ENCODE data around the gene C10orf67.
"Not testable (repeated sequence)": the region's sequence is repeated elsewhere in the genome, so short reads cannot be mapped to it uniquely, and the experiment has no call there.

Gene C10orf67

DNA sequence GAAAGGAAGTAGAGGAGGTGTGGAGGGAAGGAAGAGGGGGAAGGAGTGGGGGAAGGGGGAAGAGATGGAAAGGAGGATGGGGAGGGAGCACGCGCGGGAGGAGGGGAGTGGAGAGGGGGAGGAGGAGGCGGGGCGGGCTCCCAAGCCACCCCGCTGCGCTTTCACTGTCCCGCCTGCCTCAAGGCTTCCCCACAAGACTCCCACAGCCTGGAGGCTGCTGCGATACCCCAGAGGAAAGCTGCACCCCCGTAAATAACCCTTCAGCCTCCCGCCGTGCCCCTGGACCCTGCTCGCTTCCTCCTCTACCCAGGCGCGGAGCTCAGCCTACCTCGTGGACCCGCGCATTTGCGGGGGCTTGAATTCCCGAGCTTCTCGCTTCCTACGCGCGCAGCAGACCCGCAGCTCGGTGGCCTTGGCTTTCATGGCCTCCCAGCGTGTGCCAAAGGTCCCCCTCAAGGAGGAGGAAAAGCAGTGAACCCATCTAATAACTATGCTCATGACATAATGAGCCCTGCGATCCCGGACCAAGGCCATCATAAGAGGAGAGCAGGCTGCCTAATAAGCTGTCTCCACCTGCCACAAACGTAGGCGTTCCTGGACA, at the start of gene C10orf67:
Gene C10orf67 (minus strand): TSS at position 557 of the 601 bp plus-strand sequence. CDS start 23 bp downstream, at position 534.
- Histone ChIP-seq H4K20me1 (no peaks in the 10 kb centered on the region), H3K9me3 (peaks cover 6% of the 10 kb centered on the region), H3K9ac (no peak within 1 kb of the TSS), H3K4me2 (no peak within 1 kb of the TSS), H3K36me3 (no peaks in the 10 kb centered on the region), H3K4me3 (no peak within 1 kb of the TSS), H3K27ac (no peak within 1 kb of the TSS), H3K27me3 (no peaks in the 10 kb centered on the region), H3K4me1 (peaks cover 9% of the 10 kb centered on the region; the same call in 1 of the 2 replicates)
- no peak for TF ChIP-seq Cebpa-rat (IDR thresholded peaks at IDR 0.05)

DNA sequence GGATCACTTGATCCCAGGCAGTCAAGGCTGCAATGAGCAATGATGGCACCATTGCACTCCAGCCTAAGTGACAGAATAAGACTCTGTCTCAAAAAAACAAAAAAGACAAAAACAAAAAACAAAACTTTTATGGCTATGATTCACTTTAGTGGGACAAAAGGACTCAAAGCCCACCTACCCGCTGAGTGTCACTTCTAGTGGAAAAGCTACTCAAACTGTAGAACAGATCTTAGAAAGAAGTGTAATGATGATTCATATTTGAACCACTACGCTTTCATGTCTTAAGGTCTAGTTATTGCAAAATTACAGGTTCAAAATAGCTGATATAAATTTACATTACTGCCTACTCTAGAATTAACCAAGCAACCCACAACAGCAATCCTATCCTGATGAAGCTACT, 47.2 kb upstream of the C10orf67 start:
- Histone ChIP-seq H3K9ac (no peak overlapping the region), H3K27ac (no peak overlapping the region), H3K9me3 (no peaks in the 10 kb centered on the region), H3K4me3 (no peak overlapping the region), H3K4me1 (no peaks in the 10 kb centered on the region), H3K4me2 (no peak overlapping the region), H4K20me1 (no peaks in the 10 kb centered on the region), H3K36me3 (no peaks in the 10 kb centered on the region), H3K27me3 (no peaks in the 10 kb centered on the region)
- TF ChIP-seq Cebpa-rat (IDR thresholded peaks at IDR 0.05), result no peak

DNA sequence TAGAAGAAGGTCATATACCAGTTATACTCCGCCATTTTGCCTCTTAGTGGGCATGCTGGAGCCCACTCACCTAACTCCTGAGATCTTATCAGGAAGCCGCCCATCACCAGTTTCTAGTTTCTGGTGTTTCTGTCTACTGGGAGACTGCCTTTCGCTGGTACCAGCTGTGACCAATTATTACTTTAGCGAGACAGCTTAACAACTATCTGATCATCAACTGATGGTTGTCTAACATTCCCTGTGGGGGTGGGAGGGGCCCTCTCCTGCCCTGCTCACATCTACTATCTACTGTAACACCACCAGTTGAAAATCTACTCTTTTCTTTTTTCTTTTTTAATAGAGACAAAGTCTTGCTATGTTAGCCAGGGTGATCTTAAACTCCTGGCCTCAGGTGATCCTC, 46.2 kb upstream of the C10orf67 start:
- Histone ChIP-seq H3K9me3 (no peaks in the 10 kb centered on the region), H3K36me3 (no peaks in the 10 kb centered on the region), H3K9ac (no peak overlapping the region), H3K27me3 (no peaks in the 10 kb centered on the region), H3K27ac (no peak overlapping the region), H3K4me3 (no peak overlapping the region), H3K4me1 (no peaks in the 10 kb centered on the region), H3K4me2 (no peak overlapping the region), H4K20me1 (no peaks in the 10 kb centered on the region)
- TF ChIP-seq Cebpa-rat (IDR thresholded peaks at IDR 0.05), result no peak

DNA sequence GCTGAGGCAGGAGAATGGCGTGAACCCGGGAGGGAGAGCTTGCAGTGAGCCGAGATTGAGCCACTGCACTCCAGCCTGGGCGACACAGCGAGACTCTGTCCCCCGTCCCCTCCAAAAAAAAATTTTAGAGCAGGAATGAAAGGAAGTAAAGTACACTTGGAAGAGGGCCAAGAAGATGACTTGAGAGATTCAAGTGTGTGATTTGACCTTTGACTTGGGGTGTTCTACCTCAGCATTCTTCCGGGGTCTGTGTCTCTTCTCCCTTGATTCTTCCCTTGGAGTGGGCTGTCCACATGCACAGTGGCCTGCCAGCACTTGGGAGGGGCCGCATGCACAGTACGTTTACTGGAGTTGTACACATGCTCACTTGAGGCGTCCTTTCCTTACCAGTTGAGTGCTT, 45.8 kb upstream of the C10orf67 start:
- H3K4me2 ChIP-seq, H3K27ac ChIP-seq, H3K4me3 ChIP-seq, H3K36me3 ChIP-seq, H3K9ac ChIP-seq, H3K4me1 ChIP-seq, H3K27me3 ChIP-seq, H4K20me1 ChIP-seq, H3K9me3 ChIP-seq: not testable (repeated sequence)

DNA sequence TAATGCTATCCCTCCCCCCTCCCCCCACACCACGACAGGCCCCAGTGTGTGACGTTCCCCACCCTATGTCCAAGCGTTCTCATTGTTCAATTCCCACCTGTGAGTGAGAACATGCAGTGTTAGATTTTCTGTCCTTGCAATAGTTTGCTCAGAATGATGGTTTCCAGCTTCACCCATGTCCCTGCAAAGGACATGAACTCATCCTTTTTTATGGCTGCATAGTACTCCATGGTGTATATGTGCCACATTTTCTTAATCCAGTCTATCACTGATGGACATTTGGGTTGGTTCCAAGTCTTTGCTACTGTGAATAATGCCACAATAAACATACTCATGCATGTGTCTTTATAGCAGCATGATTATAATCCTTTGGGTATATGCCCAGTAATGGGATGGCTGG, 42.9 kb upstream of the C10orf67 start:
- H3K36me3 ChIP-seq, H3K9me3 ChIP-seq, H3K4me3 ChIP-seq, H3K27ac ChIP-seq, H4K20me1 ChIP-seq, H3K4me2 ChIP-seq, H3K4me1 ChIP-seq, H3K27me3 ChIP-seq, H3K9ac ChIP-seq: not testable (repeated sequence)

DNA sequence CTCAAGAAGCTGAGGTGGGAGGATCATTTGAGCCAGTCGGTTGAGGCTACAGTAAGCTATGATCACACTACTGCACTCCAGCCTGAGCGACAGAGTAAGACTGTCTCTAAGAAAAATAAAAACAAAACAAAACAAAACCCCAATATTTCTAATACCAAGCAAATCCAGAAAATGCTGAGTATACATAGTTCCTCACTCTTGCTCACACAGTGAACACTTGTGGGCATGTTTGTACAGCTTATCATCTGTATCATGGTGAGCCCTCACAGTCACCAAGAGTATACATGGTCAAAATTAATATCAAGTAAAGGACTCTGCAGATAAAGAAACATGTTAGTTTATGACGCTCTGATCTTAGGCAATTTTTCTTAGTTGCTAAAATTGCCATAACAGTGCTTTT, 41.5 kb upstream of the C10orf67 start:
- H3K4me2 ChIP-seq, result no peak overlapping the region
- H3K27me3 ChIP-seq, result no peaks in the 10 kb centered on the region
- H4K20me1 ChIP-seq, result no peaks in the 10 kb centered on the region
- no peak overlapping the region for H3K4me3 ChIP-seq
- no peak overlapping the region for H3K9ac ChIP-seq
- no peaks in the 10 kb centered on the region for H3K4me1 ChIP-seq
- no peak for TF ChIP-seq Cebpa-rat (IDR thresholded peaks at IDR 0.05)
- H3K36me3 ChIP-seq, result no peaks in the 10 kb centered on the region
- no peak overlapping the region for H3K27ac ChIP-seq
- no peaks in the 10 kb centered on the region for H3K9me3 ChIP-seq

DNA sequence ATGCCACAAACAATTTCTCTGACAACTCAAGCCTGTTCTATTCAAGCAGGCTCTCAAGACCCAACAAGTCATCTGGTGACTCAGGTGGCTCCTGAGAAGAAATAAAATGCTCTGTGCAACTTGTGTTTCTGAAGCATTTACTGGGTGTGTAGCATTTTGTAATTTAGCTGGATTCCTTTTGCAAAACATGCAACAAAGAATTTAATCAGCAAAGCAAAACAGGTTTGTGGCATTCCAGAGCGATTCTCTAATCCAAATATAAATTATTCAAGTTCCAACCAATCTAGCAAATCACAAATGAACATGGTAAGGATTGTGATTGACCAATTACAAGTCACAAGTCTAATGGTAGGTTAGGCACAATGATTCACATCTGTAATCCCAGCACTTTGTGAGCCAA, 39.8 kb upstream of the C10orf67 start:
- H3K9ac ChIP-seq, result no peak overlapping the region
- TF ChIP-seq Cebpa-rat (IDR thresholded peaks at IDR 0.05), result no peak
- H3K36me3 ChIP-seq, result no peaks in the 10 kb centered on the region
- H3K27me3 ChIP-seq, result no peaks in the 10 kb centered on the region
- H4K20me1 ChIP-seq, result no peaks in the 10 kb centered on the region
- no peak overlapping the region for H3K4me3 ChIP-seq
- H3K4me1 ChIP-seq, result no peaks in the 10 kb centered on the region
- H3K9me3 ChIP-seq, result no peaks in the 10 kb centered on the region
- no peak overlapping the region for H3K27ac ChIP-seq
- H3K4me2 ChIP-seq, result no peak overlapping the region

DNA sequence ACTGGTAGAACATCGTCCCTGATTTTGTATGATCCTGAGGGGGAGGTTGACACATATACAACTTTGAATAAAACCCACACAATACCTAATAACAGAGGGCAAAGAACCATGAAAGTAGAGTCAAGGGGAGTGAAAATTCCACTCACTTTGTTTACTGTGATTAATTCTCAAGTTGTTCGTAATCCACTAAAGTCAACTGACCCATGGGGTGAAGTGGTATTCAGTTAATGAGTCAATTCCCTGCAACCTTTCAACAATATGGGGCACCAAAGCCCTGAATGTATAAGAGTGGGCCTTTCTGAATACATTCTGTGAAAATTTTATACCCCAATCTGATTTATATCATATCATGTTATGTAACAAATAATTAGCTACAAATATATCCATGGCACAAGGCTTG, 39.0 kb upstream of the C10orf67 start:
- Histone ChIP-seq H3K4me3 (no peak overlapping the region), H4K20me1 (no peaks in the 10 kb centered on the region), H3K4me2 (no peak overlapping the region), H3K27ac (no peak overlapping the region), H3K27me3 (no peaks in the 10 kb centered on the region), H3K9ac (no peak overlapping the region), H3K4me1 (no peaks in the 10 kb centered on the region), H3K36me3 (no peaks in the 10 kb centered on the region), H3K9me3 (no peaks in the 10 kb centered on the region)
- TF ChIP-seq Cebpa-rat (IDR thresholded peaks at IDR 0.05), result no peak

DNA sequence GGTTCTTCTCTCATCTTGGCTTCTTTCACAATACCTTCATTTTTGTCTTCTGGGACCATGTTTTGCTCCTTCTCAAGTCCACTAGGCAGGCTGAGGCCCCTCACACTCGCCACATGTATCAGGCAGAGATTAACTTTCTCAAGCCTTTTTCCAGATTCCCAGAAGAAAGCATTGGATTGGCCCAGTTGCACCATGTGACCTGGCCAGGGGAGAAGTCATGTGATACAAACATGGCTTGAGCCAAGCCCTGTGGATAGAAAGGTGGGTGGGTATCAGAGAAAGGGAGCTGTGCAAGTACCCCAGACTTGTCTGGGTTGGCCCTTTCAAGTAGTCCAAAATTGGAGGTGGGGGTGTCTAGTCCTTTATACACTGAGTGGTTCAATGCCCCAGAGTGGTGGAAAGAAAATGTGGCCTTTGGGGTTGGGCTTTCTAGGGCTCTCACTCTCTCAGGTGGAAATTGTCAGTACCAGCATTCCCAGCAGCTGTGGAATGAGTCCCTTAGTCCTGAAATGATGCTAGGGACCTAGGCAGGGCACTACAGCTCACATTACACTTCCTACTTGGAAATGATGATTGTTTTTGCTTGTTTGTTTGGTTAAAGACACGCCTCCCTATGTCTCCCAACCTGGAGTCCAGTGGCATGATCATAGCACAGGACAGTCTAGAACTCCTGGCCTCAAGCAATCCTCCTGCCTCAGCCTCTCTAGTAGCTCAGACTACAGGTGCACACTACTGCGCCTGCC, 36.9 kb upstream of the C10orf67 start:
- H3K27me3 ChIP-seq, result no peaks in the 10 kb centered on the region
- no peak overlapping the region for H3K4me3 ChIP-seq
- TF ChIP-seq Cebpa-rat (IDR thresholded peaks at IDR 0.05), result no peak
- no peaks in the 10 kb centered on the region for H3K36me3 ChIP-seq
- no peaks in the 10 kb centered on the region for H3K9me3 ChIP-seq
- no peaks in the 10 kb centered on the region for H4K20me1 ChIP-seq
- H3K9ac ChIP-seq, result no peak overlapping the region
- H3K4me2 ChIP-seq, result no peak overlapping the region
- no peak overlapping the region for H3K27ac ChIP-seq
- H3K4me1 ChIP-seq, result peaks cover 3% of the 10 kb centered on the region

DNA sequence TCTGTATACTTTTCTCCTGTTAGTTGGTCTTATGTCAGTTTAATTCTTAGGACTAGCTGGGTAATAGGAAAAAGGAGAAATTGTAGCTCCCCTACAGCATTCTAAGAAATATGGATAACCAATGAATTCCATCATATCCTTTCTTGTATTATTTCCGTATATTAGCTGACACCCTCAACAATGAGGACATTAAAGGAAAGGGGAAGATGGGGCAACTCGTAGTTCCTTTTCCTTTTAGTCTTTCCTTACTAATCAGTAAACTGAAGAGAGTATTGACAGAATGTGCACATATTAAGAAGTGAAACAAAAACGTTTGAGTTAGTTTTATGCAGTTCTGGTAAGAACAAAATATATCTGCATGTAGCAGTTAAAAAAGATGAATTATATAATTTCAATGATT, 35.1 kb upstream of the C10orf67 start:
- no peaks in the 10 kb centered on the region; the same call in 1 of the 2 replicates for H3K9me3 ChIP-seq
- no peak overlapping the region for H3K9ac ChIP-seq
- H3K27ac ChIP-seq, result no peak overlapping the region
- no peaks in the 10 kb centered on the region for H4K20me1 ChIP-seq
- H3K4me3 ChIP-seq, result no peak overlapping the region
- no peak for TF ChIP-seq Cebpa-rat (IDR thresholded peaks at IDR 0.05)
- no peaks in the 10 kb centered on the region for H3K36me3 ChIP-seq
- no peaks in the 10 kb centered on the region for H3K27me3 ChIP-seq
- H3K4me1 ChIP-seq, result peaks cover 12% of the 10 kb centered on the region
- no peak overlapping the region for H3K4me2 ChIP-seq
